HG03196 (cell line): ENCODE data around the gene TSR2.

Experiments
- ATAC-seq: cut with Tn5 transposase; IDR thresholded peaks from one replicate; pipeline ENCODE4 v1.9.1; 2021; ENCODE audit not compliant: unreplicated experiment

Gene TSR2

GRCh38 chrX:54439960-54440871 lies at the start of gene TSR2:
TSS of gene TSR2 (plus strand) at chrX:54440404. CDS start at chrX:54440422, 18 bp downstream.
- ATAC-seq = peak; percentile 97

GRCh38 chrX:54397113-54397512 lies 43.1 kb upstream of the TSR2 start:
- ATAC-seq = no peak

- ATAC-seq = no peak
Observed at GRCh38 chrX:54407266-54407665, 32.9 kb upstream of the TSR2 start.

- no peak for ATAC-seq
Observed at GRCh38 chrX:54411732-54412131, 28.5 kb upstream of the TSR2 start.

- ATAC-seq = no peak
Observed at GRCh38 chrX:54413753-54414152, 26.5 kb upstream of the TSR2 start.

- ATAC-seq = no peak
Observed at GRCh38 chrX:54415534-54416350, 24.5 kb upstream of the TSR2 start.

GRCh38 chrX:54416965-54417364 lies 23.2 kb upstream of the TSR2 start:
- ATAC-seq = no peak

GRCh38 chrX:54419559-54420302 lies 20.5 kb upstream of the TSR2 start:
- no peak for ATAC-seq

GRCh38 chrX:54422168-54422567 lies 18.0 kb upstream of the TSR2 start:
- no peak for ATAC-seq

GRCh38 chrX:54423161-54423888 lies 16.9 kb upstream of the TSR2 start:
- no peak for ATAC-seq

- ATAC-seq = no peak
Observed at GRCh38 chrX:54427837-54428424, 12.3 kb upstream of the TSR2 start.

- ATAC-seq = no peak
Observed at GRCh38 chrX:54430519-54430918, 9.7 kb upstream of the TSR2 start.

- no peak for ATAC-seq
Observed at GRCh38 chrX:54435121-54435520, 5.1 kb upstream of the TSR2 start.

- no peak for ATAC-seq
Observed at GRCh38 chrX:54442790-54443189, 2.6 kb downstream of the TSR2 start.

GRCh38 chrX:54444752-54445151 lies 4.5 kb downstream of the TSR2 start:
- no peak for ATAC-seq

- ATAC-seq = no peak
Observed at GRCh38 chrX:54446084-54446483, 5.9 kb downstream of the TSR2 start.

- no peak for ATAC-seq
Observed at GRCh38 chrX:54447461-54447860, 7.3 kb downstream of the TSR2 start.

GRCh38 chrX:54449929-54450328 lies 9.7 kb downstream of the TSR2 start:
- no peak for ATAC-seq

- no peak for ATAC-seq
Observed at GRCh38 chrX:54452920-54453319, 12.7 kb downstream of the TSR2 start.

GRCh38 chrX:54470054-54470760 lies 30.0 kb downstream of the TSR2 start:
- ATAC-seq = no peak
